ENCODE measurements around the gene PARP8.
A peak's percentile ranks its signal among the peaks of the same experiment; 100 is the strongest.
"Not testable (repeated sequence)": the region's sequence is repeated elsewhere in the genome, so short reads cannot be mapped to it uniquely, and the experiment has no call there.

PARP8 gene

GRCh38 chr5:50730336-50730735 lies 63.9 kb downstream of the PARP8 start:
- no peak for DNase-seq

- no peak for DNase-seq
Observed at GRCh38 chr5:50730841-50731240, 64.4 kb downstream of the PARP8 start.

- no peak for DNase-seq
Observed at GRCh38 chr5:50733741-50734140, 67.3 kb downstream of the PARP8 start.

DNA sequence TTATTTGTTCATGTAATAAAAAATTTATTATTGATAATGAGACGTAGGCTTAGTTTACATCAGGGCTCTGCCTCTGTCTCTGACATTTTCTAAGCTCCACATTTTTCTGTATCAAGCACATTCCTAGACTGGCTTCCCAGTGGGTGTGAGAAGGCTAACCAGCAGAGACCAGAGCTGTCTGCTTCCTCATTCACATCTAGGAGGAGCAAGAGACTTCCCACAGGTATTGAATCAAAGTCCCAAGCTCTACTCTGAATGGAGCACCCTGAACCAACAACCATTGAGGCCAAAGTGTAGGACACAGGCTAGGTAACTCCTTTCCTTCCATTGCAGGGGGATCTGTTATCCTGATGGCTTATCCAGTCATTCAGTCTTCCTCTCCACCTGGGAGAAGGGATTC lies 72.4 kb downstream of the PARP8 start:
- no peak for DNase-seq

- no peak for DNase-seq
Observed at GRCh38 chr5:50740832-50741231, 74.4 kb downstream of the PARP8 start.

GRCh38 chr5:50744776-50745175 lies 78.3 kb downstream of the PARP8 start:
- DNase-seq = no peak

GRCh38 chr5:50745221-50745910 lies 78.9 kb downstream of the PARP8 start:
- peak; percentile 21 for DNase-seq

- no peak for DNase-seq
Observed at GRCh38 chr5:50749181-50749580, 82.7 kb downstream of the PARP8 start.

- no peak for DNase-seq
Observed at GRCh38 chr5:50749873-50750272, 83.4 kb downstream of the PARP8 start.

DNA sequence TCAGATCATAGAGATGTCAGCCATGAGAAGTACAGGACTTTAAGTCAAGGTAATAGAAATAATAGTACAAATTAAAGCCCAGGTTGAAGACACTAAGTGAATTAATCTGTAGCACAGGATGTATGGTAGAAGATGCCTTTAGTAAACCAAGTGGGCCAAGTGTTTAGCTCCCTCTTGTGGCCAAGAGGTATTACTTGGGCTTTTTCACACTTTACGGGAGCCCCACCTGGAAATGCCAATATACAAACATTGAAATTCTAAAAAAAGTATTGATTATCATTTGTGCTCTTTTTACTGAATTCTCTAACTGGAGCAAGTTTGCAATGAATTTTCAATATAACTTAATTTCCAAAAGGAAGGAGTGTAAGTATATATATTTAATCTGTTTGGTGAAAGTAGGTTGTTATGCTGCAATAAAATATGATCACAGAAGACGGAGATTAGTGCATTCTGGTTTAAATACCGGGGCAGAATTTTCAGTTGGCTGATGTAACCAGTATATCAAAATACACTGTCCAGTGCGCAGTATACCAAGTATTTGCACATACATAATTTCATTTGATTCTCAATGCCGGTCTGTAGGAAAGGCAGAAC lies 84.7 kb downstream of the PARP8 start:
- peak; percentile 8 for DNase-seq

DNA sequence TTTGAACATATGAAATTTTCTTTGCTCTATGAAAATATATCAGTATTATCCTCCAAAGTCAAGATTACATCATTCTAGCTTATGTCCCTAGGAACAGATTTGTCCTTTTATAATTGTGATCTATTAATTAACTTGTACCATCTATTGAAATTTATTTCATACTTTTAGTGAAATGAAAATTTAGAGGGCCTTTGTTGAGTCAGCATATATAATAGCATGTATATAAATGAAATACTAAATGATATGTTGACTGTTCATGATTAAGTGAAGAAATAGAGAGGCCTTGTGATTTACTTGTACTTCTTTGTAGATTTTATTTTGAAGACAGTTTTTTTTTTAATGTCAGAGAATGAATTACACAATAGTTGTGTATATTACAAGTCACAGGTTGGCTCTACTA lies 86.4 kb downstream of the PARP8 start:
- DNase-seq = no peak

DNA sequence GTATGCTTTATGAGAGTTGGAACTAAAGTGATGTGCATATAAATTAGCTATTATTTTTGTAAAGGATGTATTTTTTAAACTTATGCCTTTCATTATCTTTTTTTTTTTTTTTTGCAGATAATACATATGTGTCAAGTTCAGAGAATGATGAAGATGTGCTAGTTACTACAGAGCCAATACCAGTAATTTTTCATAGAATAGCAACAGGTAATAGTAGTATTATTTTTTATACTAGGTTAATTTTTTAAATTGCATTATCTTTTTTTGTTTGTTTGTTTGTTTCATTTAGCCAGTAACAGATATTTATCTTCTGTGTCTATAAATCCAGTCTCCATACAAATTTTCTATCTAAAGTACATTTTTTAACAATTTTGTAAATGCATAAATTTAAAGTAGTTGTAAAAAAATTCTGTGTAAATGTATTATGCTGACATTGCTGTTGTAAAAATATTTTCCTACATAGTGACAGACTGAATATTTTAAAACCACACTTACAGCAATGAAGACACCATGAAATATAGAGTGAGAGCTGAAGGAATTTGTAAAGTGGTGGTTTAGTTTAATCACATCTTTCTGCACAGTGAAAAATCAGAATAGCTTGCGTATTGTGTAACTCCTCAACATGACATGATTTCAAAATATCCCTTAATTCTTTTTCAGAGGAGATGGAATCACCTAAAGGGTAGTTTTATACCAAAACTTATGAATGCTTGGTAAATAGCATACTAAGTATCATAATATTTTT lies 93.3 kb downstream of the PARP8 start:
- DNase-seq = no peak

GRCh38 chr5:50763351-50763750 lies 96.9 kb downstream of the PARP8 start:
- DNase-seq = no peak

DNA sequence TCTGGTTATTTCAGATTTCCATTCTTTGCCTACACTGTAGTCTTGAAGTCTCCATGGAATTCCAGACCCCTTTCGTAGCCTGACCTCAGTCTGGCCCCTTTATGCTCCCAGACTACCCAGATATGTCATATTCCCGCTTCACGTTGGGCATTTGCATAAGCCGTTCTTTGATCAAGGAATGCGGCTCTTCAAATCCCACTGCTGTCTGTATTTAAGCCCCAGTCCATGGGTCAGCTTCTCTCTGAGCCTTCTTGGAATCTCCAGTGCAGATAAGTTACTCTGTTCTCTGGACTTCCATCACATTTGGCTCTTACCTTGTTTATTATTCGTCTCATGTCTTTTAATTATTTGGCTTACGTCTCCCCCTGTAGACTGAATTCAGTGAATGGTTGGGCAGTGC lies 97.4 kb downstream of the PARP8 start:
- no peak for DNase-seq

DNA sequence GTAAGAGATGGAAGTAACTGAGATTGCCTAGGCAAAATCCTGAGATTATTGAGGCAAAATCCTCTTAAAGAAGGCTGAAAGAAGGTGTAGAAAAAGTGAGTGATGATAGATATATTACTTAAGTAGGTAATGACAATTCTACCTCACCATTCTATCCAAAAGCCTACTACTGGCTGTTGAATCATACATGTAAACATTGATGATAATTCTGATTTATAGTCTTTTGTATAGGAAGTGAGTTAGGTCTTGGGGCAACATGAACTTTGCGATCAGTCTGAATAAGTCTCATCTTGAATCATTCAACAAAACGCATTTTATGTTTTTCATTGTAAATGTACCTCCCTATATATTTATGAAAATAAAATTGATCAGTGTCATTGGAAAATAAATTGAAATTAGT lies 99.6 kb downstream of the PARP8 start:
- no peak for DNase-seq

GRCh38 chr5:50766462-50766861 lies 100.0 kb downstream of the PARP8 start:
- no peak for DNase-seq

DNA sequence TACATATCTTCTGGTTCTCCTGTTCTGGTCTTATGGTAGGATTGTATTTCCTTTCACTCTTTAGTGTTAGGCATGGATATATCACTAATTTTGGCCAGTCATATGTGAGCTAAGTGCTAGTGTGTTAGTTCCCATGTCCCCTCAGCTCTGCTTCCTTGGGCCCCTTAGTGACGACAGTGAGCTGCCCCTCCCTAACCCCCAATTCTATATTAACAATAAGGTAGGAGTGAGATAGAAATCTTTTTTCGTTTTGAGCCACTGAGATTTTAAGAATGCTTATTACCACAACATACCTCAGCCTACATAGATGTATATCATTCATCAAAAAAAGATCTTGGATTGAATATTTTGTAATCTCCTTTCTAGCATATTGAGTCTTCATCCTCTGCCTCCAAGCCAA lies 100.5 kb downstream of the PARP8 start:
- DNase-seq = no peak

GRCh38 chr5:50767588-50767987 lies 101.2 kb downstream of the PARP8 start:
- DNase-seq = no peak

DNA sequence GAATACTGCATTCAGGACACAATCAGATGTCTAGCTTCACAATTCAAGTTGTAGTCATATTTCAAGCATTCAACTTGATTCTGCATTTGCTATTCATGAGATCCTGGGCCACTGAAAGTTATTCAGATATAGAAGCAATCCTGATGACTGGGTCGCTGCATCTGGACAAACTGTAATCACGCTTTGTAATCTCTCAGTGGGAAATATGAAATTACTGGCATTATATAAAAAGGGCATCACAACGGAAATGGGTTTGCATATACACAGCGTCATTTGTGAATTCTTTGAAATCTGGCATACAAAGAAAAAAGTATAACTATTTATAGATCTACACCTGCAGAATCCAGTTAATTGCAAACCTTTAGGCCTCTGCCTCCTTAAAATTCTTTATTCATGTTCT lies 102.2 kb downstream of the PARP8 start:
- DNase-seq = no peak

- DNase-seq = no peak
Observed at GRCh38 chr5:50770441-50770840, 104.0 kb downstream of the PARP8 start.

DNA sequence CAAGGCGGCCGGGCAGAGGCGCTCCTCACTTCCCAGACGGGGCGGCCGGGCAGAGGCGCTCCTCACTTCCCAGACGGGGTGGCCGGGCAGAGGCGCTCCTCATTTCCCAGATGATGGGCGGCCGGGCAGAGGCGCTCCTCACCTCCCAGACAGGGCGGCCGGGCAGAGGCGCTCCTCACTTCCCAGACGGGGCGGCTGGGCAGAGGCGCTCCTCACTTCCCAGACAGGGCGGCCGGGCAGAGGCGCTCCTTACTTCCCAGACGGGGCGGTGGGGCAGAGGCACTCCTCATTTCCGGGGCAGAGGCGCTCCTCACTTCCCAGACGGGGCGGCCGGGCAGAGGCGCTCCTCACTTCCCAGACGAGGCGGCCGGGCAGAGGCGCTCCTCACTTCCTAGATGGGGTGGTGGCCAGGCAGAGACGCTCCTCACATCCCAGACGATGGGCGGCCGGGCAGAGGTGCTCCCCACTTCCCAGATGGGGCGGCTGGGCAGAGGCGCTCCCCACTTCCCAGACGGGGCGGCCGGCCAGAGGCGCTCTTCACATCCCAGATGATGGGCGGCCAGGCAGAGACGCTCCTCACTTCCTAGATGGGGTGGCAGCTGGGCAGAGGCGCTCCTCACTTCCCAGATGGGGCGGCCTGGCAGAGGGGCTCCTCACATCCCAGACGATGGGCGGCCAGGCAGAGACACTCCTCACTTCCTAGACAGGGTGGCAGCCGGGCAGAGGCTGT lies 108.2 kb downstream of the PARP8 start:
- DNase-seq = not testable (repeated sequence)

GRCh38 chr5:50786073-50786472 lies 119.6 kb downstream of the PARP8 start:
- no peak for DNase-seq

- DNase-seq = no peak
Observed at GRCh38 chr5:50791813-50792212, 125.4 kb downstream of the PARP8 start.

DNA sequence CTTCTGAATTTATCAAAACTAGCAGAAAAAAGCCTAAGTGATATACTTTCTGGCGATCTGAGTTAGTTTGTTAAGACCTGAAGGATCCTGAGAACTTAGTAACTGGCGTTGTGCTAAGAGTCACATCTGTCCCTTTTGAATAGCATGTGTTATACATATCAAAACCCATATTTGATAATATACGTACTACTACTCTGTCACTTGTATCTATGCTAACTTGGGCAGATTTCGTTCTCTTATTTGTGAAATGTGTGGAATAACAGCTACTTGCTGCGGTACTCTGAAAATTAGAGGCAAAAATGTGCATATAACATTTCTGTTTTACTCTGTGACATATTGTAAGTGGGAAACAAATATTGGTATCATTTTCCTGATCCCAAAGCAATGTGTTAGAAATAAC lies 126.4 kb downstream of the PARP8 start:
- DNase-seq = no peak
